Spleen (tissue), 11 donors: ENCODE measurements around the gene ANXA10. TPM values are rescaled to one million over a fixed set of nuclear protein-coding genes. Genes with fewer than 3 reads are reported as not detected.

Source experiments
- DNase-seq: peaks from one replicate; pipeline ENCODE4 v3.0.0-alpha.2; 2020
- H3K27ac ChIP-seq, 8 donors: fragments of 200-600 bp; sonication (generic) in 7 of 8; 1 replicate in 4 of 8; 2 replicates in 4 of 8; pipeline versions ENCODE4 v1.5.0 to v1.8.0; 2016 to 2021; ENCODE audit warnings: inconsistent platforms in 4 of 8, mild to moderate bottlenecking in 4 of 8, moderate library complexity in 1 of 8
- H3K27me3 ChIP-seq, 7 donors: fragments of 200-600 bp; sonication (generic) in 6 of 7; replicated peaks in 1 of 7; 1 replicate in 4 of 7; 2 replicates in 3 of 7; pipeline versions ENCODE4 v1.5.0 to v1.8.0; 2016 to 2021; ENCODE audit warnings: inconsistent platforms in 3 of 7, mild to moderate bottlenecking in 1 of 7
- H3K36me3 ChIP-seq, 6 donors: fragments of 200-600 bp; sonication (generic) in 5 of 6; 1 replicate in 4 of 6; 2 replicates in 2 of 6; pipeline versions ENCODE4 v1.5.0 to v1.8.0; 2016 to 2021; ENCODE audit warnings: inconsistent platforms in 2 of 6
- H3K4me1 ChIP-seq, 6 donors: fragments of 200-600 bp; sonication (generic) in 5 of 6; 1 replicate in 3 of 6; 2 replicates in 3 of 6; pipeline versions ENCODE4 v1.5.0 to v1.8.0; 2016 to 2021; ENCODE audit warnings: inconsistent platforms in 3 of 6
- H3K4me3 ChIP-seq, 8 donors: fragments of 200-600 bp; sonication (generic) in 7 of 8; 1 replicate in 4 of 8; 2 replicates in 4 of 8; pipeline versions ENCODE4 v1.5.0 to v1.8.0; 2016 to 2021; ENCODE audit warnings: inconsistent platforms in 4 of 8, mild to moderate bottlenecking in 4 of 8, moderate library complexity in 2 of 8
- H3K9me3 ChIP-seq, 8 donors: fragments of 200-600 bp; sonication (generic) in 7 of 8; 1 replicate in 4 of 8; 2 replicates in 4 of 8; pipeline versions ENCODE4 v1.5.0 to v1.8.0; 2016 to 2021; ENCODE audit warnings: inconsistent platforms in 4 of 8
- CTCF ChIP-seq, 11 experiments: fragments of 200-600 bp in 7 of 11; fragments of 450-650 bp in 4 of 11; sonication (generic) in 4 of 11; IDR thresholded peaks in 8 of 11; conservative IDR thresholded peaks in 3 of 11; 1 replicate in 7 of 11; 2 replicates in 4 of 11; pipeline versions ENCODE4 v1.4.0 to v1.8.0; 2016 to 2021; ENCODE audit warnings: antibody characterized with exemption in 11 of 11, inconsistent platforms in 4 of 11, mild to moderate bottlenecking in 1 of 11
- POLR2A ChIP-seq, 3 donors: fragments of 450-650 bp; IDR thresholded peaks; one replicate each; pipeline ENCODE4 v1.5.1; 2017; ENCODE audit warnings: antibody characterized with exemption in 3 of 3, mild to moderate bottlenecking in 1 of 3
- POLR2AphosphoS5 ChIP-seq, 3 donors: sonication (generic); formaldehyde crosslinking; IDR thresholded peaks; one replicate each; pipeline ENCODE4 v1.5.1; 2017; ENCODE audit warnings: antibody characterized with exemption in 3 of 3
- WGBS, 5 donors: extraction: QIAGEN DNeasy Blood & Tissue Kit in 3 of 5; methylation state at CpG; one replicate each; pipeline versions ENCODE4 v1.1.5 to v1.1.7; 2013 to 2018; 5-methylcytosine and 5-hydroxymethylcytosine counted together
- intact Hi-C: fragments of 100-400 bp; cut with DNase I; formaldehyde crosslinking; loops from one replicate; pipeline ENCODE4 v1.15.0; 2023; ENCODE audit warnings: low total_unique reads
- polyA plus RNA-seq, 3 donors: library from polyadenylated mRNA; stranded (reverse); fragments of 200-250 nt; gene quantifications; one replicate each; pipeline ENCODE4 v1.2.1, GENCODE V29; 2013
- total RNA-seq, 7 donors: library from RNA; depleted of rRNA in 3 of 7; stranded (reverse); fragments of >200 nt in 3 of 7; fragmentation: NEBNext Ultra II Directional in 4 of 7; extraction: Animal tissue kit (Norgen Biotek cat#: 25700) in 4 of 7; gene quantifications; one replicate each; pipeline versions ENCODE4 v1.1.0 to v1.2.1, GENCODE V29; 2016 to 2021
- donor health status: healthy with polysubstance abuse.
- donor health status: DM: no; HTN: no; CAD: no; lungs with moderate emphysema.
- donor health status: DM: no; HTN: no; CAD: no.
- donor health status: Bipolar disorder and iron deficiency.
- donor health status: healthy.
- donor health status: DM: no; HTN: no; CAD: no.
- donor health status: DM: yes; HTN: yes; CAD: no.

The ANXA10 gene
- total and polyA plus RNA-seq, 10 donors, result not detected

- DNase-seq, result no peak
- WGBS, 5 donors, result 58 to 77% (median 67%) methylated on average over 5 of the region's 5 CpGs
- H3K4me3 ChIP-seq, result no peak overlapping the region
- no peaks in the 10 kb centered on the region for H3K27me3 ChIP-seq
- H3K4me1 ChIP-seq, result no peaks in the 10 kb centered on the region
- no peak overlapping the region for H3K27ac ChIP-seq
- no peak for TF ChIP-seq CTCF (IDR thresholded peaks at IDR 0.05 in 8 of 11, conservative IDR thresholded peaks at IDR 0.05 in 3 of 11)
- no peak for TF ChIP-seq POLR2AphosphoS5 (IDR thresholded peaks at IDR 0.05)
- TF ChIP-seq POLR2A (IDR thresholded peaks at IDR 0.05), result no peak
- H3K36me3 ChIP-seq, result no peaks in the 10 kb centered on the region
- intact Hi-C loops, result no loop called here
- peaks cover 0 to 12% (median 7%) of the 10 kb centered on the region in 8 donors for H3K9me3 ChIP-seq
Measured at GRCh38 chr4:168082379-168082778, 10.0 kb upstream of the ANXA10 start.

- H3K4me1 ChIP-seq, result no peaks in the 10 kb centered on the region
- H3K27me3 ChIP-seq, result no peaks in the 10 kb centered on the region
- WGBS, 5 donors, result 58 to 87% (median 76%) methylated on average over 2 of the region's 2 CpGs
- no peak overlapping the region for H3K4me3 ChIP-seq
- no peaks in the 10 kb centered on the region for H3K36me3 ChIP-seq
- intact Hi-C loops, result no loop called here
- peaks cover 0 to 9% (median 0%) of the 10 kb centered on the region in 8 donors for H3K9me3 ChIP-seq
- no peak for DNase-seq
- no peak overlapping the region for H3K27ac ChIP-seq
- TF ChIP-seq CTCF (IDR thresholded peaks at IDR 0.05 in 8 of 11, conservative IDR thresholded peaks at IDR 0.05 in 3 of 11), result no peak
- no peak for TF ChIP-seq POLR2AphosphoS5 (IDR thresholded peaks at IDR 0.05)
- no peak for TF ChIP-seq POLR2A (IDR thresholded peaks at IDR 0.05)
Measured at GRCh38 chr4:168095776-168096406, 3.6 kb downstream of the ANXA10 start.

- DNase-seq, result no peak
- Histone ChIP-seq H3K4me3 (no peak overlapping the region), H3K36me3 (no peaks in the 10 kb centered on the region), H3K9me3 (peaks cover 0 to 9% (median 0%) of the 10 kb centered on the region in 8 donors), H3K27me3 (no peaks in the 10 kb centered on the region), H3K27ac (no peak overlapping the region), H3K4me1 (no peaks in the 10 kb centered on the region)
- WGBS, 5 donors, result 73 to 90% (median 84%) methylated on average over 1 of the region's 1 CpG
- TF ChIP-seq CTCF (IDR thresholded peaks at IDR 0.05 in 8 of 11, conservative IDR thresholded peaks at IDR 0.05 in 3 of 11) (no peak), POLR2AphosphoS5 (IDR thresholded peaks at IDR 0.05) (no peak), POLR2A (IDR thresholded peaks at IDR 0.05) (no peak)
- intact Hi-C loops, result no loop called here
Measured at GRCh38 chr4:168096407-168096784, 4.1 kb downstream of the ANXA10 start.

GRCh38 chr4:168097161-168097560 lies 4.8 kb downstream of the ANXA10 start:
- no peak for TF ChIP-seq CTCF (IDR thresholded peaks at IDR 0.05 in 8 of 11, conservative IDR thresholded peaks at IDR 0.05 in 3 of 11)
- no peak for TF ChIP-seq POLR2AphosphoS5 (IDR thresholded peaks at IDR 0.05)
- TF ChIP-seq POLR2A (IDR thresholded peaks at IDR 0.05), result no peak
- 73 to 84% (median 82%) methylated on average over 2 of the region's 2 CpGs for WGBS, 5 donors
- Histone ChIP-seq H3K27ac (no peak overlapping the region), H3K27me3 (no peaks in the 10 kb centered on the region), H3K4me3 (no peak overlapping the region), H3K9me3 (peaks cover 0 to 9% (median 0%) of the 10 kb centered on the region in 8 donors), H3K36me3 (no peaks in the 10 kb centered on the region), H3K4me1 (no peaks in the 10 kb centered on the region)
- intact Hi-C loops, result no loop called here
- no peak for DNase-seq
